Osteocyte (in vitro differentiated cells): Measurements from ENCODE around the gene AKTIP. TPM values are rescaled to one million over a fixed set of nuclear protein-coding genes. Genes with fewer than 3 reads are reported as not detected.

Source experiments
- DNase-seq: peaks from one replicate; pipeline ENCODE4 v3.0.0; 2021; ENCODE audit warnings: mixed read lengths; ENCODE audit not compliant: unreplicated experiment; ENCODE audit errors: extremely low spot score
- H3K27ac Mint-ChIP-seq: one replicate; pipeline ENCODE4 v1.8.0; 2021; ENCODE audit warnings: mild to moderate bottlenecking, mixed read lengths; ENCODE audit not compliant: unreplicated experiment
- H3K27me3 Mint-ChIP-seq: one replicate; pipeline ENCODE4 v1.8.0; 2021; ENCODE audit warnings: mixed read lengths; ENCODE audit not compliant: unreplicated experiment
- H3K36me3 Mint-ChIP-seq: one replicate; pipeline ENCODE4 v1.8.0; 2021; ENCODE audit warnings: mixed read lengths; ENCODE audit not compliant: unreplicated experiment
- H3K4me1 Mint-ChIP-seq: one replicate; pipeline ENCODE4 v1.8.0; 2021; ENCODE audit warnings: mixed read lengths; ENCODE audit not compliant: unreplicated experiment
- H3K4me3 Mint-ChIP-seq: one replicate; pipeline ENCODE4 v1.8.0; 2021; ENCODE audit warnings: mild to moderate bottlenecking, moderate library complexity, mixed read lengths; ENCODE audit not compliant: unreplicated experiment
- H3K9me3 Mint-ChIP-seq: one replicate; pipeline ENCODE4 v1.8.0; 2021; ENCODE audit warnings: mixed read lengths; ENCODE audit not compliant: unreplicated experiment
- total RNA-seq: library from RNA; stranded (reverse); gene quantifications from 2 replicates; pipeline ENCODE4 v1.2.1, GENCODE V29; 2021
- TF ChIP-seq, protein P1 (sequence below): fragments of 200-600 bp; sonication (generic); IDR thresholded peaks from 2 replicates; pipeline ENCODE4 v1.5.0; 2021; ENCODE audit warnings: antibody characterized with exemption, mild to moderate bottlenecking, moderate library complexity

The AKTIP gene
- total RNA-seq, 1 donor from 2014 or later = 27.3 TPM

DNA sequence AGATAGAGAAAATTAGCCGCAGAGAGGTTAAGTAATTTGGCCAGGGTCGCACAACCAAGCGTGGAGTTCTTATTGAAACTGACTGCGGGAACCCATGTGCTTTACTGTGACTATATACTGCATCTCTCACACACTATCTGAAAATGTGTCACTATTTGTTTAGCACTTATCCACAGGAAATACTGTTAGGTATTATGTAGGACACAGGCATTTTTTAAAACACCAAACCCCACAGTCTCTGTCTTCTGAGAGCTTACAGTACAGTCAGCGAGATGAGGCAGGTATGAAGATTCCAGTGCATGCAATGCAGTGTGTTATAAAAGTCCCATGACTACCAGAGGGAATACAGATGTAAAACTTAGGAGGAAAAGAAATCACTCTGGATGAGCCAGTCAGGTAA, 57.5 kb downstream of the AKTIP start:
- DNase-seq = no peak
- Mint-ChIP-seq H3K27ac (no peak overlapping the region), H3K9me3 (no peaks in the 10 kb centered on the region), H3K27me3 (no peaks in the 10 kb centered on the region), H3K36me3 (peaks cover 29% of the 10 kb centered on the region), H3K4me1 (no peaks in the 10 kb centered on the region), H3K4me3 (no peak overlapping the region)
- TF ChIP-seq, protein P1, sequence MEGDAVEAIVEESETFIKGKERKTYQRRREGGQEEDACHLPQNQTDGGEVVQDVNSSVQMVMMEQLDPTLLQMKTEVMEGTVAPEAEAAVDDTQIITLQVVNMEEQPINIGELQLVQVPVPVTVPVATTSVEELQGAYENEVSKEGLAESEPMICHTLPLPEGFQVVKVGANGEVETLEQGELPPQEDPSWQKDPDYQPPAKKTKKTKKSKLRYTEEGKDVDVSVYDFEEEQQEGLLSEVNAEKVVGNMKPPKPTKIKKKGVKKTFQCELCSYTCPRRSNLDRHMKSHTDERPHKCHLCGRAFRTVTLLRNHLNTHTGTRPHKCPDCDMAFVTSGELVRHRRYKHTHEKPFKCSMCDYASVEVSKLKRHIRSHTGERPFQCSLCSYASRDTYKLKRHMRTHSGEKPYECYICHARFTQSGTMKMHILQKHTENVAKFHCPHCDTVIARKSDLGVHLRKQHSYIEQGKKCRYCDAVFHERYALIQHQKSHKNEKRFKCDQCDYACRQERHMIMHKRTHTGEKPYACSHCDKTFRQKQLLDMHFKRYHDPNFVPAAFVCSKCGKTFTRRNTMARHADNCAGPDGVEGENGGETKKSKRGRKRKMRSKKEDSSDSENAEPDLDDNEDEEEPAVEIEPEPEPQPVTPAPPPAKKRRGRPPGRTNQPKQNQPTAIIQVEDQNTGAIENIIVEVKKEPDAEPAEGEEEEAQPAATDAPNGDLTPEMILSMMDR = no peak

Other genes starting within 250 kb of the AKTIP start
- 43.4 and 47.7 TPM in 2 replicates for gene RBL2, start 68.7 kb downstream of the AKTIP start, total RNA-seq
- gene RPGRIP1L, start 200.7 kb upstream of the AKTIP start, total RNA-seq = 12.0 and 12.4 TPM in 2 replicates
- 108 and 114 TPM in 2 replicates for gene FTO, start 200.9 kb upstream of the AKTIP start, total RNA-seq